ENCODE results near the gene XCR1.
"Not testable (repeated sequence)": the region's sequence is repeated elsewhere in the genome, so short reads cannot be mapped to it uniquely, and the experiment has no call there.

DNA sequence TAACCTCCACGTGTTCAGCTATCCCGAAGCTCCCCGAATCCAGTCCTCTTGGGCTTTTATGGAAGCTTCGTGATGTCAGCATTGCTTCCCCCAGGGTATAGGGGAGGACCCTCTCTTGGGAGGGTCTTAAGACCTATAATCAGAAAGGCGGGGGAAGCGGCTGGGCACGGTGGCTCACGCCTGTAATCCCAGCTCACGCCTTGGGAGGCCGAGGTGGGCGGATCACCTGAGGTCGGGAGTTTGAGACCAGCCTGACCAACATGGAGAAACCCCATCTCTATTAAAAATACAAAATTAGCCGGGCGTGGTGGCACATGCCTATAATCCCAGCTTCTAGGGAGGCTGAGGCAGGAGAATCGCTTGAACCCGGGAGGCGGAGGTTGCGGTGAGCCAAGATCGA is 29.8 kb downstream of the XCR1 start:
- TF ChIP-seq, protein P1, sequence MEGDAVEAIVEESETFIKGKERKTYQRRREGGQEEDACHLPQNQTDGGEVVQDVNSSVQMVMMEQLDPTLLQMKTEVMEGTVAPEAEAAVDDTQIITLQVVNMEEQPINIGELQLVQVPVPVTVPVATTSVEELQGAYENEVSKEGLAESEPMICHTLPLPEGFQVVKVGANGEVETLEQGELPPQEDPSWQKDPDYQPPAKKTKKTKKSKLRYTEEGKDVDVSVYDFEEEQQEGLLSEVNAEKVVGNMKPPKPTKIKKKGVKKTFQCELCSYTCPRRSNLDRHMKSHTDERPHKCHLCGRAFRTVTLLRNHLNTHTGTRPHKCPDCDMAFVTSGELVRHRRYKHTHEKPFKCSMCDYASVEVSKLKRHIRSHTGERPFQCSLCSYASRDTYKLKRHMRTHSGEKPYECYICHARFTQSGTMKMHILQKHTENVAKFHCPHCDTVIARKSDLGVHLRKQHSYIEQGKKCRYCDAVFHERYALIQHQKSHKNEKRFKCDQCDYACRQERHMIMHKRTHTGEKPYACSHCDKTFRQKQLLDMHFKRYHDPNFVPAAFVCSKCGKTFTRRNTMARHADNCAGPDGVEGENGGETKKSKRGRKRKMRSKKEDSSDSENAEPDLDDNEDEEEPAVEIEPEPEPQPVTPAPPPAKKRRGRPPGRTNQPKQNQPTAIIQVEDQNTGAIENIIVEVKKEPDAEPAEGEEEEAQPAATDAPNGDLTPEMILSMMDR (IDR thresholded peaks at IDR 0.05; ENCODE audit: poor library complexity): not testable (repeated sequence)
- not testable (repeated sequence) for TF ChIP-seq EZH2 (IDR thresholded peaks at IDR 0.05; ENCODE audit: borderline replicate concordance); EZH2phosphoT487 (IDR thresholded peaks at IDR 0.05; ENCODE audit: low read depth, severe bottlenecking, unreplicated experiment)
